SK-N-DZ (cell line): ENCODE measurements around the gene ITGAE.

Source experiments
- DNase-seq: peaks from one replicate; pipeline ENCODE4 v3.0.0-alpha.2; 2015; ENCODE audit warnings: low spot score

ITGAE gene

DNA sequence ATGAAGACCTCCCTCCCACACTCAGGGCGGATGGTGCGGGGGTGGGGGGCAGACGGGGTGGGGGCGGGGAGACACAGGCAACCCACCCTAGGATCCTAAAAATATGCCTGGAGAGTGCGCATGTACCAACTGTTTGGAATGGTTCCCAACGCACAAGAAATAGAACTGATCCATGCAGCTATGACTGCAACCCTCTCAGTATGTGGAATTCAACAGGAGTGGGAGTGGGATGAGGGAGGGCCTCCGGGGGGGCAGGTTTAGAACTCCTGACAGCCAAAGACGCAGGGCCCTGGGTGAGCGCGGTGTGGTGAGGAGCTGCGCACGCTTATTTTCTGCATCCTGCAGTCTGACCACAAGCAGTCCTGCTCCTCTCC lies 103.9 kb downstream of the ITGAE start:
- DNase-seq: no peak

DNA sequence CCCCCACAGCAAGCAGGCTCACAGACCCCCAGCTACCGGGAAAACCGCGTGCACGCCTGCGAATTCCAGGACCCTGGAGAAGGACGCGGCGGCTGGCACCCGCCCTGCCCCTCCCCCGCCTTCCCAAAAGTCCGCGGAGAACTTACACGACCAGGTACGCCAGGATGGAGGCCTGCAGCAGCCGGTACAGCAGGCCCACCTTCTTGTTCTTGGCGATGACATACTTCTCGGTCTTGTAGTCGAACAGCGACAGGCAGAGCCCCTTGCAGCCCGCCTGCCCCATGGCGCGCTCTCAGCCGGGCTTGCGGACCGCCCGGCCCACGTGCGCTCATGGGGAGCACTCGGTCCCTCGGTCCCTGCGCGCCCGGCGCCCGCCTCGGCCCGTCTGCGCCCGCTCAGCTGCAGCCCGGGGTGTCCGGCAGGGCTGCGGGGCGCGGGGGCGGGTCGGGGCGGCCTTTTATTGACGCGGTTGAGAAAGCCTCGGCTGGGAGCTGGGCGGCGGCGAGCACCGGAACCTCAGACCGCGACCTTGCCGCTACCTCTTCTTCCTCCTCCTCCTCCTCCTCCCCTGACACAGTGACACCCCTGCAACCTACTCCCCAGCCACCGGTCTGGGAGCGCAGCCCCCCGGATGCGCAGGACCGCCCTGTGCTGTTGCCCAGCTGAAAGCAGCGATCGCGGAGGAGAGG lies 105.1 kb downstream of the ITGAE start, which contains the start of gene P2RX5:
TSS of gene P2RX5 (minus strand) at position 433 of the 689 bp plus-strand sequence. CDS start at position 283, 150 bp downstream.
- no peak for DNase-seq

DNA sequence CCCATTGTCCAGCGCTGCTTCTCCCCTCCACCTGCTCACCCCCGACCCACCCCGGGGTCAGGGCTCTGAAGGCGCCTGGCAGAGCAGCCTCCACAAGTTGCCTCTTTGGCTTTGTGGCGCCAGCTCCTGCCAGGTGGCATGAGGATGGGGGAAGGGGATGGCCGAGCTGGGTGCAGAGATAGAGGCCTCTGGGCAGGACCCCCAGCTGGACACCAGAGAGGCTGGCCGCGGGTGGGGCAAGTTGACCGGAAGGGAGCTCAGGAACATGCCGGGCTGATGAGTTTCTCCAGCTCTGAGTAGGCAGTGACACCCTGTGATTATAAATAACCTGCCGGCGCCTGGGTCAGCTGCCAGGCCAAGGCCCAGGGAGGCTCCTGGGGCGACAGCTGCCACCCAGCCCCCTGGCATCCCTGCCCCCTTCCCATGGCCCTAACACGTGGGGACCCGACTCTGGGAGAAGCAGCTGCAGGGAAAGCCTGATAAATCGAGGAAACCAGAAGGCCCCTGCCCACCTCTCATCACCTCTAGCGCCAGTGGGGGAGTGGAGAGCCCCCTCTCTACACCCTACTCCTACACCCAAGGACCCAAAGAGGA lies 105.8 kb downstream of the ITGAE start:
- no peak for DNase-seq

DNA sequence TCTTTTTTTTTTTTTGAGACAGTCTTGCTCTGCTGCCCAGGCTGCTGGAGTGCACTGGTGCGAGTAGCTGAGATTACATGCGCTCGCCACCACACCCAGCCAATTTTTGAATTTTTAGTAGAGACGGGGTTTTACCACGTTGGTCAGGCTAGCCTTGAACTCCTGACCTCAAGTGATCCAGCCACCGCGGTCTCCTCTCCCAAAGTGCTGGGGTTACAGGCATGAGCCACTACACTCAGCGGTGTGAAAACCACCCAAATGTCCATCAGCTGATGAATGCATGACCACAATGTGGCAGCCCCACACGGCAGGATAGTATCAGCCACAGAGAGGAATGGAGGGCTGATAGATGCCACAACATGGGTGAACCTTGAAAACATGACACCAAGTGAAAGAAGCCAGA lies 107.2 kb downstream of the ITGAE start:
- DNase-seq: no peak

DNA sequence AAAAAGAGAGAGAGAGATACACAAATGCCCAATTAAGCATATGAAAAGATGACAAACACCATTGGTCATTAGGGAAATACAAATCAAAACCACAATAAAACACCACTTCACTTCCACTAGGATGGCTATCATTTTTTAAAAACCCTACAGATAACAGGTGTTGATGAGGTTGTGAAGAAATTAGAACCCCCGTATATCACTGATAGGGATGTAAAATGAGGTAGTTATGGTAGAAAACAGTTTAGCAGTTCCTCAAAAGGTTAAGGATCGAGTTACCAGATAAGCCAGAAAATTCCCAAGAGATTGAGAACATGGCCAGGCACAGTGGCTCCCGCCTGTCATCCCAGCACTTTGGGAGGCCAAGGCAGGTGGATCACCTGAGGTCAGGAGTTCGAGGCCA lies 107.8 kb downstream of the ITGAE start:
- DNase-seq: no peak

DNA sequence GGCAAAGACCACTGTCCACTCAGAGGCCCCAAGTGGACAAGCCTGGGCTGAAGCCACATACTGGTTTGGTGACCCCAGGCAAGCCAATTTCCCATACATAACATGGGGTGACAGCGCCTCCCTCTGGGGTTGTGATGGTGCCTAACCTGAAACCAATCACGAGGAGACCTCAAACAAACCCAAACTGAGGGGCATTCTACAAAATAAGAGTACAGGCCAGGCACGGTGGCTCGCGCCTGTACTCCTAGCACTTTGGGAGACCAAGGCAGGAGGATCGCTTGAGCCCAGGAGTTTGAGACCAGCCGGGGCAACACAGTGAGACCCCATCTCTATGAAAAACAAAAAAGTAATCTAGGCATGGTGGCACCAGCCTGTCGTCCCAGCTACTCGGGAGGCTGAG lies 108.6 kb downstream of the ITGAE start:
- DNase-seq: no peak

DNA sequence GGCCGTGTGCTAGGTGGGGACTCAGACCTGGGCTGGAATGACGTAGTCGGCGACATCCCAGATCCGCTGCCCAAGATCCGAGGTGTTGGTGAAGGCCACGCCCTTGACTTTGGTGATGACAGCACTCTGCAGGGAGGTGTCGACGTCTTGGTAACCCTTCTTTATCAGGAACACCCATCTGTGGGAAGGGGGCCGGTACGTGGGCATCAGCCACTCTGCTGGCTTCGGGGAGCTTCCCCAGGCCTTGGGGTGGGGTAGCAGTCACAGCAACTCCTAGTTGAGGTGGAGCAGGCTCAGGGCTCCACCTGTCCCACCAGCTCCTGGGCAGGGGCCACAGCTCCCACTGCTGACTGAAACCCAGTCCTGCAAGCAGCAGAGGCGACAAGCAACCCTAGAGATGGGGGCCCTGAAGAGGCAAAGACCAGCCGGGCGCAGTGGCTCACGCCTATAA lies 109.3 kb downstream of the ITGAE start:
- no peak for DNase-seq

DNA sequence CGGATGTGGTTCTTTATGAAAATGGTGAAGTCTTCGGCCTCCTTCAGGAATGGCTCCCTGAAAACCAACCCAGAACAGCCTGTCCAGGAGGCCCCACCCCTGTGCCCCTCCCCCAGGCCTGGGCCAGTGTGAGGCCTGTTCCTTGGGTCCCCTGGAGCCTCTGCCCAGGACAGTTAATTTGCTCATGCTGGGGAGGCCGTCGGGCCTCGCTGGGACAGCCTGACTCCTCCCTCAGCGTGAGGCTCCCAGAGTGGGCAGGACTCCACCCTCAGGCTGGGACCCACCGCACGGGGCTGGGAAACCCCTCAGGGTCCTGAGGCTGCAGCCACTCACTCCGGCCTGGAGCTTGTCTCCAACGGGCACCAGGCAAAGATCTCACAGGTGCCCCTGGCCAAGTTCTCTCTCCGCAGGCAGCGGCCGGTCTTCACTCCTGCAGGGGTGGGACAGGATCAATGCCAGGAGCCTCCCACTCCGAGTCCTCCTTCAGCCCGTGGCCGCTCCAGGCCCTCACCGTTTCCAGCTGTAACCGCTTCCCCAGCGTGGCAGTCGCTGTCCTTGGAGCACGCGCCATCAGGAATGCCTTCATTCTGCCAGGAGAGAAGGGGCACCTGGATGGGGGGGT lies 110.8 kb downstream of the ITGAE start:
- no peak for DNase-seq

DNA sequence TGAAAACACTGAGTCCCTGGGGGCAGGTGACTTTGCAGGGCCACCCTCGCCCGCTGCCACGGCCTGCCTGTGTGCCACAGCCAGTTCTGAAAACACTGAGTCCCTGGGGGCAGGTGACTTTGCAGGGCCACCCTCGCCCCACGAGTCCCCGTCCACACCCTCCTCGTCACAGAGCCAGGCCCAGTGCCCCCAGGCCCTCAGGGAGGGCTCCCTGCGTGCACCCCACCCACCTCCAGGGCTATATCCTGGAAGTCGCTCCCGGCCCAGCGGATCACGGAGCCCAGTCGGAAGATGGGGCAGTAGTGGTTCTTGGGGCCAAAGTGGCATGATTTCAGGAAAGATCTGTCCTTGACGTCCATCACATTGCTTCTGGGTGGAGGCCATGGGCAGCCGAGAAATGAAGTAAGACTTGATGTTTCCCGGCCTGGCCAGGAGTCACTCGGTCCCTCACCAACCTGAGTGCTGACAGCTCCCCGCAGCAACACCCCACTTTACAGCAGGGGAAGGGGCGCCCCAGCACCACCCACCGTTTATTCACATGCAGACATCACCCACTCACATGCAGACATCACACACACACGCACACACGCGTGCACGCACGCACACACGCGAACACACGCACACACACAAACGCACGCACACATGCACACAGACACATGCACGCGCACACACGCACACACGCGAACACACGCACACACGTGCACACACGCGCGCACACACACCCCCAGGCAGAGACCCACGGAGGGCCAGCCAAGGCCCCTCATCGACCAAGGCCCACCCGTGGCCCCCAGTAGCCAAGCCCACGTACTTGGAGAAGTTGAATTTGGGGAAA lies 111.5 kb downstream of the ITGAE start:
- DNase-seq: no peak

DNA sequence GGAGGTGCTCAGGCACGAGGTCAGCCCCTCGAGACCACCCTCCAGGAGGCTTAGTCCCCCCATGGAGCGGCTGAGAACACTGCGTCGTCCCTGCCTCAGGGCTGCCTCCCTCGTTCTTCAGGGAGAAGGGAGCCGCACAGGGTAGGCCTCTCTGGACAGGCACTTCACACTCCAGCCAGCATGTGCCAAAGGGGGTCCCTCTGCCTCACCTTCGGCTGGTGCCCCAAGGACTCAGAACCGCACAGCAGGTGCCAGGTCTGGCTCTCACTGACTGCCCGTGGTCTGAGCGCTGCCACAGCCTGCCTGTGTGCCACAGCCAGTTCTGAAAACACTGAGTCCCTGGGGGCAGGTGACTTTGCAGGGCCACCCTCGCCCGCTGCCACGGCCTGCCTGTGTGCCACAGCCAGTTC lies 112.1 kb downstream of the ITGAE start:
- DNase-seq: no peak

DNA sequence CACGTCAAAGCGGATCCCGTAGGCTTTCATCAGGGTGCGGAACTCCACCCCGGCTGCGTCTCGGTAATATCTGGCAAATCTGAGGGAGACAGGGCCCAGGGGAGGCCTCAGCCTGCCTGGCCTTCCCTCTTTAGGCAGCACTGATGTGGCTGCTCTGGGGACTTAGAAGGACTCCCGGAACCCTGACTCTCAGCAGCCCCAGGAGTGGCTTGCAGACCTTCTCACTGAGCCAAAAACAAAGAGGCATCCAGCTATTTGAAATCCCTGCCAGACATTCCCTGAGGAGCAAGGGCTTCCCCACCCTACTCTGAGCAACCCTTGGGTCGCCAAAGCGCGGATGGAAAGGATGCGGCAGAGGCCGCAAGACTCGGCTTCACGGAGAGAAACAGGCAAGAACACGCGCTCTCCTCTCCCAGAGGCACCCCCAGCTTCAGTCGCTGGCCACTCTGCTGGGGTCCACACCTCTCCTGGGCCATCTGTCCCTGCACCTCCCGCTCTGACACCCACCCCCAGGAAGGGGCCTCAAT lies 112.9 kb downstream of the ITGAE start:
- peak; percentile 52 for DNase-seq

DNA sequence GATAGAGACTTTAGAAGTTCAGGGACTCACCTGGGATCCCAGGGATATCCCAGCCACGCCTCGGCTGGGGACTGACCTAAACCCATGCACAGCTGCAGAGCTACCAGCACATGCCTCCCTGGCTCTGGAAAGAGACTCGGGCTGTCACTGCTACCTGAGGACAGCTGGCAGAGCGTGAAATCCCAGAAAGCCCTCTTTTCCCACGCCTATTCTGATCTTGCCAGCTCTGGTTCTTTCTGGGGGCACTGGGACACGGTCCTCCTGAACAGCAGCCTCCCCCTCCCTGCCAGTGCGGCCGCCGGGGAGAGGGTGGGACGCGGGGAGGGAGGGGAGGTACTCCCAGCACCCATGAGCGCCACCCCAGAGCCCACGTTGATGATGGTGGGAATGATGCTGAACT lies 115.8 kb downstream of the ITGAE start:
- DNase-seq: no peak

DNA sequence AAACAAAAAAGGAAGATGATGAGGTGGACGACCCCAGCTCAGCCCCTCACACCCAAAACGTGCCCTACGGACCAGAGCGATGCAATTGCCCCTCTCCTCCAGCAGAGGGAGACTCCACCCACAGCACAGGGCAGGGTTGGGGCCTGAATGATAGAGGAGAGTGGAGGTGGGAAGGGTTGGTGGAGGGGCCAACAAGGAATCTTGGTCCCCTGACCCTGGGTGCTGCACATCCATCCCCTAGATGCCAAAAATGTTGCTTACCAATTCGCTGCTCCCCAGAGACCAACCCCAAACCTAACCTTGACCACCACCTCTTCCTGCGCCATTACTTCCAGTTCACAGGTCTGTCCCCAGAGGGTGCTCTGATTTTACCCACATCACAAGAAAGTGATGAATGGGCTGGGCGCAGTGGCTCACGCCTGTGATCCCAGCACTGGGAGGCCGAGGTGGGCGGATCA lies 117.9 kb downstream of the ITGAE start:
- DNase-seq: peak; percentile 61

DNA sequence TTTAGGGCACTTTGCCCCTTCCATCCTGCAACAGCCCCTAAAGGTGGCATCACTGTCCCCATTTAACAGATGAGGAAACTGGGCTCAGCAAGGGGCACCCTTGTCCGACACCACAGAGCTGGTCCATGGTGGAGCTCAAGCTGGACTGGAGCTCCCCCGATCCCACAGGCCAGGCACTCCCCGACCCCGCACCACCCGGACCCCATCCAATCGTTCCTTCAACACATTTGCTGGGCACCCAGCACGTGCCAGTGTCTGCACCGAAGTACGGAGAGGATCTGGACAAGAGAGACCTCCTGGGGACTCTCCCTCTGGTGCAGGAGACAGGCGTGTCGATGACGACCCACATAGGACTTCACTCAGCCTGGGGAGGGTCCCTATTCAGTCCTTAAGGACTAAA lies 119.0 kb downstream of the ITGAE start:
- DNase-seq: no peak

DNA sequence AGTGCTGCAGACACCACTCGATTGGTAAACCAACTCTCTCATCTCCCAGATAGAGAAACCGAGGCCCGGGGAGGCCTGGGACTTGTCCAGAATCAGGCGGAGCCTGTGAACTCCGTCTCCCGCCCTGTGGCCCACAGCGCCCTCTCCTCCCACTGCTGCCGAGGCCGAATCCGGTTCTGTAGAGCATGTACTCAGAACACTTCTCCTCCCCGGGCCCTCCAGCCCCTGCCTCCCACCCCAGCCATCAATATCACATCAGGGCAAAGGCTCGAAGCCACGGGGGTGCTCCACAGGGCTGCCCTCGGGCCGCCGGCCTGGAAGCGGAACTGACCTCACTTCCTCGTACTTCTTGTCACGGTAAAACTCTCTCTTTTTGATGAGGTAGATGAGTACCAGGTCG lies 119.4 kb downstream of the ITGAE start:
- no peak for DNase-seq

DNA sequence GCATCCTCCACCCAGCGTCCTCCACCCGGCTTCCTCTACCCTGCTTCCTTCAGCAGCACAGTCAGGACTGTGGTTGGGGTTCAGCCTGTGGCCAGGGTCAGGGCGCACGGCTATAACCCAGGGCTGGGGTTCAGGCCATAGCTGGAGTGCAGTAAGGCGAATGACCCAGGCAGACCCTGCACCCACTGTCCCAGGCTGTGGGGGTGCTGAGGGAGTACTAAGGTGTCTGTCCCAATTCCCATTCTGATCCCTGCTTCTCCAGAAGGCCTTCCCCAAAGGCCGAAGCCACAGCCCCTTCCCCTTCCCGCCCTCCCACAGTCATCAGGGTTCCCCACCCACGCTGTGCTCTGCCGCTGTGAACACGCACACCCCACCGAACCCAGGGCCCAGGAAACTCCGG lies 119.9 kb downstream of the ITGAE start:
- DNase-seq: no peak

DNA sequence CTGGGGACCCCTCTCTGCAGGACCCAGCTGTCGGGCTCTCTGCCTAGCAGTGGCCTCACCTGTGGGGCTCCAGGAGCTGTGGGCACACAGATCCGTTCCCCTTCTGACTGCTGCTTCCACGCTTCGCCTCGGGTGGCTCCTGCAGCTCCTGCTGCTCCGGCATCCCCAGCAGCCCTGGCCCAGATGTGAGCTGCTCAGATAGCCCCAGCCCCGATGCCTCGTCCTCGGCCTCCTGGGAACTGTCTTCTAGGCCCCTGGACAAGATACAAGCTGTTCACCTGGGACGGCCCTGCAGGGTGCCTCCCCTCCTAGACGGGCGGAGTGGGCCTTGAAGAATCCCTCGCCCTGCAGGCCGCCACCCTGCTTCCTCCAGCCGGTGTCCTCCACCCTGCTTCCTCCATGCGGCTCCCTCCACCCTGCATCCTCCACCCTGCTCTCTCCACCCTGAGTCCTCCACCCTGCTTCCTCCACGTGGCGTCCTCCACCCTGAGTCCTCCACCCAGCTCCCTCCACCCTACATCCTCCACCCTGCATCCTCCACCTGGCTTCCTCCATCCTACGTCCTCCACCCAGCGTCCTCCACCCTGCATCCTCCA lies 121.4 kb downstream of the ITGAE start:
- DNase-seq: no peak

DNA sequence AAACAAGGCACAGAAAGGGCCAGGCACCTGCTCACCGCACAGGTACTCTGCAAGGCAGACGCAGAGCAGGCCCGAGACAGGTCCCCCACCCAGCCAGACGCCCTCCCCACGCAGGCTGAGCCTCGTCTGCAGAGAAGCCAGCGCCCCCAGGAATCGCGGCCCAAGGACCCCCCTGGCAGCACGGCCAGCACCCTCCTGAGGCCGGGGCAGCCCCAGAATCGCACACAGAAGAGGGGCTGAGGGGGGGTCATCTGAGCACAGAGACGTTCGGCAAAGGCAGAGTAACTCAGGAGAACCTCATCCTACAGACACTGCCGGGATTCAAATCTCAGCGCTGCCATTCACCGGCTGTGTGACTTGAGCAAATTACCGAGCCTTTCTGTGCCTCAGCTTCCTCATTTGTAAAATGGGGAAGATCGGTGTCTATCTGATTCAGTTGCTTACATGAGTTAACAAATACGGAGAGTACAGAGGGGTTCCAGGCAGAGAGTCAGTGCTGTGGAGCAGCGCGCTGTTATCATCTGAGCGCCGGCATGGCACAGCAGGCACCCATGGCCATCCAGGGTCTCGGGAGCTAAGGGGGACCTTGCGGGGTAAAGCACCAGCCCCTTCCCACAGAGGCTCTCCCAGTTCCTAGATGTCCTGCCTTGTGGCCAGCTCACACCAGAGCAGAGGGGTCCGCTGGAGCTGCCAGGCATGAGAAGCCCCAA lies 122.0 kb downstream of the ITGAE start:
- DNase-seq: no peak

DNA sequence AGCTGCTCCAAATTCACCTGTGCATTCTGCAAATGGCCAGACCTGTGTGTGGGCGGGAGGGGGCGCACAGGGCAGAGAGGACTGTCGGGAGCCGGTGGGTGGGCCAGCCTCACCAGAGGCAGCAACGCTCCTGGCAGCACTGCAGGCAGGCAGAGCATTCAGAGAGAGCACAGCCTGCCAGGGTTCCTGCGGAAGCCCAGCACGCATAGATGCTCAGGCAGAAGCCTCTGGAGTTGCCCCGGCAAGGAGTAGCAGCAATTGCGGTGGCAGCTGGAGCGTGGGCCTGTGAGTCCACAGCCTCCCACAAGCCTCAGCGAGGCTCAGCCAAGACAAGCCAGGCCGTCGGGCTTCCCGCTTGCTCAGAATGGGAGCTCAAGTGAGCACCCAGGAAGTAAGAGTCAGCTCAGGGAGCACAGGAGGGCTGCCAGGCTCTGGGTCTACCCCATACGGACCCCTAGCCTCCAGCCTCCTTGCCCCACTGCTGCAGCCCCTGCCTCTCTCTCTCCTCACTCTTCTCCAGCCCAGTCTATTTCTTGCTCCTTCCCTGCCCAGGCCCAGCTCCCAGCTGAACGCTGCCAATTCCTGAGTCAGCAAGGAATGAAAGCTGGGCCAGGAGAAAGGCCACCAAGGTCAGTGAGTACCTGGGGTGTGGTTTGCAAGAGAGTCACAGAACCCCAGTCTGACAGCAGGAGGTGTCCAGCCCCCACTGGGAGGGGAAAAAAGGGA lies 122.7 kb downstream of the ITGAE start:
- DNase-seq: no peak

DNA sequence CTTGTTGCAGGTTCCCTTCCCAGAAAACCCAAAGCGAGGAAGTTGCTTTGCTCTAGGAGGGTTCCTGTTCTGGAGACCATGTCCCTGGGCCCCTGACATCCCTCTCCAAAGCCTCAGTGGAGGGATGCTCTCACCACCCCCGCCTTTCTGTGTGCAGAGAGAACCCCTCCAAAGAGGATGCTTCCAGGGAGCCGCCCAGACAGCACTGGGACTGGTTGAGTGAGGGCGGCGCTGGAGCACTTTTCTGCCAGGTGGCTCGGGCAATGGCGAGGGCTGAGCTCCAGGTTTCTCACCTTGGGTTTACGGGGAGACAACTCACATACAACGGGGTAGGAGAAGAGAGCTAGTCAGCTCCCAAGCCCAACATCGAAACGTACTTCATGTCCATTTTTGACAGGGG lies 125.1 kb downstream of the ITGAE start:
- DNase-seq: no peak
